Kidney (tissue), 14 donors: ENCODE data around the gene LMBR1L. TPM values are rescaled to one million over a fixed set of nuclear protein-coding genes. Genes with fewer than 3 reads are reported as not detected.

ENCODE experiments used
- DNase-seq, 5 donors: peaks; one replicate each; pipeline ENCODE4 v3.0.0-alpha.2; 2013 to 2020
- FAIRE-seq: peaks from 2 replicates; lab custom pipeline; 2012; peaks lifted over from hg19 to GRCh38; lab: Jason Lieb, UNC
- H3K27ac ChIP-seq, 2 donors: one replicate each; pipeline ENCODE4 v1.7.0; 2013; ENCODE audit warnings: low read depth in 2 of 2, low read length in 2 of 2, inconsistent platforms in 1 of 2
- H3K27me3 ChIP-seq: one replicate; pipeline ENCODE4 v1.7.1; 2013; ENCODE audit warnings: low read length, inconsistent platforms; ENCODE audit not compliant: control insufficient read depth, insufficient read depth
- H3K36me3 ChIP-seq, 3 donors: one replicate each; pipeline versions ENCODE4 v1.7.0 to v1.7.1; 2013; ENCODE audit warnings: low read length in 3 of 3, control low read depth in 1 of 3, inconsistent platforms in 1 of 3; ENCODE audit not compliant: insufficient read depth in 3 of 3, control insufficient read depth in 2 of 3
- H3K4me1 ChIP-seq, 3 donors: one replicate each; pipeline versions ENCODE4 v1.7.0 to v1.7.1; 2013; ENCODE audit warnings: low read length in 3 of 3, inconsistent platforms in 1 of 3, low read depth in 1 of 3; ENCODE audit not compliant: control insufficient read depth in 2 of 3, insufficient read depth in 2 of 3
- H3K4me3 ChIP-seq, 3 donors: one replicate each; pipeline versions ENCODE4 v1.7.0 to v1.8.1; 2013; ENCODE audit warnings: low read length in 3 of 3, control low read depth in 1 of 3, inconsistent platforms in 1 of 3
- H3K9ac ChIP-seq, 3 donors: one replicate each; pipeline versions ENCODE4 v1.7.0 to v1.7.1; 2013; ENCODE audit warnings: low read length in 3 of 3, control low read depth in 1 of 3, inconsistent platforms in 1 of 3
- H3K9me3 ChIP-seq, 3 donors: one replicate each; pipeline versions ENCODE4 v1.7.0 to v1.7.1; 2013; ENCODE audit warnings: low read length in 3 of 3, control low read depth in 1 of 3, inconsistent platforms in 1 of 3; ENCODE audit not compliant: control insufficient read depth in 2 of 3, insufficient read depth in 1 of 3
- CTCF ChIP-seq: IDR thresholded peaks from 3 replicates; pipeline ENCODE4 v1.5.1; 2012; ENCODE audit warnings: mild to moderate bottlenecking, moderate library complexity, borderline replicate concordance; ENCODE audit not compliant: insufficient read depth; ENCODE audit errors: extremely low read depth
- intact Hi-C: fragments of 100-400 bp; cut with DNase I; formaldehyde crosslinking; loops from one replicate; pipeline ENCODE4 v1.11.1; 2022
- polyA plus RNA-seq: library from polyadenylated mRNA; stranded (reverse); fragments of 350-450 nt; fragmentation: Illumina TruSeq; extraction: RNeasy Lipid Tissue Mini Kit (QIAGEN cat#74804); gene quantifications from one replicate; pipeline ENCODE4 v1.2.3, GENCODE V29; 2014; ENCODE audit warnings: low read depth, low replicate concordance; ENCODE audit not compliant: insufficient read depth
- total RNA-seq: library from RNA; stranded (reverse); fragmentation: NEBNext Ultra II Directional; extraction: Animal tissue kit (Norgen Biotek cat#: 25700); gene quantifications from one replicate; pipeline ENCODE4 v1.2.1, GENCODE V29; 2021
- donor health status: control.
- donor health status: control.
- donor health status: control.
- donor health status: control.
- donor health status: control.
- donor health status: DM: yes; HTN: yes; CAD: no.
- donor health status: Normal renal cell carcinoma (clear cell type).

The LMBR1L gene
- total and polyA plus RNA-seq, 2 donors from 2014 or later, result 21.2 to 64.8 TPM

GRCh38 chr12:49133014-49133413 lies 22.4 kb upstream of the LMBR1L start:
- Histone ChIP-seq H3K27me3 (no peaks in the 10 kb centered on the region), H3K36me3 (peaks cover 4 to 15% (median 7%) of the 10 kb centered on the region in 3 donors), H3K4me1 (peaks cover 0 to 18% (median 5%) of the 10 kb centered on the region in 3 donors), H3K9ac (no peak overlapping the region), H3K4me3 (no peak overlapping the region), H3K27ac (no peak overlapping the region), H3K9me3 (no peaks in the 10 kb centered on the region)
- DNase-seq (no peak), FAIRE-seq (no peak)
- intact Hi-C loops, result no loop called here
- TF ChIP-seq CTCF, result no peak

GRCh38 chr12:49131894-49132461 lies 21.3 kb upstream of the LMBR1L start:
- Histone ChIP-seq H3K27me3 (no peaks in the 10 kb centered on the region), H3K4me3 (peak overlapping the region; percentile 68 to 81 (median 79)), H3K4me1 (peaks cover 0 to 18% (median 5%) of the 10 kb centered on the region in 3 donors), H3K9me3 (no peaks in the 10 kb centered on the region), H3K27ac (peak overlapping the region; percentile 76 to 77), H3K36me3 (peaks cover 10 to 26% (median 11%) of the 10 kb centered on the region in 3 donors), H3K9ac (peak overlapping the region; percentile 57 to 74 (median 66))
- peak in 1 of 5 donors; percentile 71 for DNase-seq
- no peak for TF ChIP-seq CTCF
- no peak for FAIRE-seq
- intact Hi-C loops, result no loop called here

- TF ChIP-seq CTCF, result peak; percentile 4
- peak within 1 kb of the TSS; percentile 97 to 100 (median 99) for H3K9ac ChIP-seq
- DNase-seq (peak; percentile 91 to 98 (median 95)), FAIRE-seq (no peak)
- H3K9me3 ChIP-seq, result no peaks in the 10 kb centered on the region
- peaks cover 10 to 27% (median 11%) of the 10 kb centered on the region in 3 donors for H3K36me3 ChIP-seq
- H3K27ac ChIP-seq, result peak within 1 kb of the TSS; percentile 99 to 100
- peaks cover 0 to 18% (median 5%) of the 10 kb centered on the region in 3 donors for H3K4me1 ChIP-seq
- no peaks in the 10 kb centered on the region for H3K27me3 ChIP-seq
- intact Hi-C loops, result no loop called here
- H3K4me3 ChIP-seq, result peak within 1 kb of the TSS; percentile 94 to 99 (median 96)
Measured at GRCh38 chr12:49131051-49131893, 20.6 kb upstream of the LMBR1L start, which contains the start of gene TUBA1B. Gene TUBA1B, minus strand, starts transcription at chr12:49131395. Its CDS starts 95 bp downstream, at chr12:49131300.
